ENCODE results near the gene SLC25A21.

Gene SLC25A21

DNA sequence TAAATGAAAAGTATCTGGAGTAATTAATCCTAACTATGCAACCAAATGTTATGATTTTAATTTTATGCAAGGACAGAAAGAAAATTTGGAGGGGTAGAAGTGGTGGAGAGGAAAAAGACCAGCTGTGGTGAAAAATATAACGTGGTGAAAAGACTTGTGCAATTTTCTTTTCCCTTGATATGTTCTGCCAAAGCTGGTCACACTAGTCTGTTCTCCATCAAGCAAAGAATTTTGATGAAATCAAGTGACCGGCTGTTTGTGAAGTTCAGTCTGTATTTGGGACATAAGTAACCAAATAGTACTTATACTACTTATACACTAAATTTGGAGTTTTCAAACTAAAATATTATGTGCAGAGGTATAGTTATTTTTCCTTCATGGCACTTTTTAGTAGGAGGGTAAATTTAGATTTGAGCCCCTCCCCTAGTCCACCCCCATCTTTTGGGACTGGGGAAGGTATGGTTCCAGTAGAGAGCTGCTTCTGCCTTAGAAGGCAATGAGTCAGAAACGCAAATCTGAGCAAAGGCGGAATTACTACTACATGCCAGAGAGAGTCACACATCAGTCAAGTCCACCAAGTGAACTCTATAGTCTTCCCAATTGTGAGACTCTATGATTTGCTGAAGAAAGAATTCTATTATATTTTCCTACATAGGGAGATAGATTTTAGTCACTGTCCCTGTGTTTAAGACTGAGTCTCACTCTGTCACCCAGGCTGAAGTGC is 229.7 kb downstream of the SLC25A21 start:
- Histone ChIP-seq H3K4me1 (ENCODE audit: insufficient read depth, low read length) (no peaks in the 10 kb centered on the region), H3K9me3 (ENCODE audit: control insufficient read depth, insufficient read depth, low read length) (no peaks in the 10 kb centered on the region), H3K36me3 (ENCODE audit: insufficient read depth, low read length) (no peaks in the 10 kb centered on the region), H3K9ac (ENCODE audit: low read depth, low read length) (no peak overlapping the region)

DNA sequence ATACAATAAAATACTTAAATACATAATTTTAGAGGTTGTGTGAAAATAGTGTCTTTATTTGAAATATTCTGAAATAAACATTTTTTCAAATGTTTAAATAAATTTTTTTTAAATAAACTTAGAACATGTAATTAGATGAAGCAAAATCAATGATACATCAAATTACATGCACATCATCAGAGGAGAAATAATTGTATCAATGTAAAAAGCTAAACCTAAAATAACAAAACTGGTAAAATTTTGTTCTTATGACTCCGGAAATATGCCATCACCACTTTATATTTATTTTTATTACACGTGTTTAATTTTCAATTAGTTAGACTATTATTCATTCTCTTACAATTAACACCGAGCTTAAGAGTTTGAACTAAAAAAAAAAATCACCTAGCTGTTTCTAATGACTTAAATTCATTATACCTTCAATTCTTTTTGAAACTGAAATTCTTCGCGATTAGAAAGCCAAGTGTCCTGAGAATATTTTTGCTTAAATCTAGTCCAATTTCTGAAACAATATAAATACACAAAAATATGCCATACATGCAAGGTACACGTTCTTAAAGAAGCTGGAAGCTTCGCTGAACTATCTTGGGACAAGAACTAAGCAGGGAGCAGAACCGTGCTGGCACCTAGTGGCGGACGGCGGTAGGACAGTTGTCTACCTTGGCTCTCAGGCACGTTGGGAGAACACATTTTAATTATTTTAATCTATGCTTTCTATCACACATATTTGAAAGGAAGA is 230.5 kb downstream of the SLC25A21 start:
- no peaks in the 10 kb centered on the region for H3K36me3 ChIP-seq (ENCODE audit: insufficient read depth, low read length)

DNA sequence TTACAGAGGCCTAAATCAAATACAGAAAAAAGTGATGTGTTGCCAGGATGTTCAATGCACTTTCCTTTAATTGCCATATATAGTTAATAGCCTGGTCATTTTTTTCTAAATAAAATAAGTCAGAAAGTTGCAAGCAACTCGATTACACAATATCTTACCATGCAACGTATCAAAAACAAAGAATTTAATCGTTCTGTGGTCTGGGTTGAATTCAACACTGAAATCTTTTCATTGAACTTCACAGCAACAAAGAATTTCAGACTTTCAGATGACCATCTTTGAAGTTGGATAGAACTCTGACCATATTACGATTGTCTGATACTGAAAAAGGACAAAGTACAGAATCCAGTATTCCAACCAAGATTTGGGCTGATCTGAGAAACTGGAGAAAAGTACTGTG is 231.9 kb downstream of the SLC25A21 start:
- H3K9ac ChIP-seq (ENCODE audit: low read depth, low read length) = no peak overlapping the region
- H3K36me3 ChIP-seq (ENCODE audit: insufficient read depth, low read length) = no peaks in the 10 kb centered on the region
- no peaks in the 10 kb centered on the region for H3K9me3 ChIP-seq (ENCODE audit: control insufficient read depth, insufficient read depth, low read length)
- H3K4me1 ChIP-seq (ENCODE audit: insufficient read depth, low read length) = no peaks in the 10 kb centered on the region

More for the DNA sequence above, 230.5 kb downstream of the SLC25A21 start:
- Histone ChIP-seq H3K9me3 (ENCODE audit: control insufficient read depth, insufficient read depth, low read length) (no peaks in the 10 kb centered on the region), H3K9ac (ENCODE audit: low read depth, low read length) (no peak overlapping the region), H3K4me1 (ENCODE audit: insufficient read depth, low read length) (no peaks in the 10 kb centered on the region)

DNA sequence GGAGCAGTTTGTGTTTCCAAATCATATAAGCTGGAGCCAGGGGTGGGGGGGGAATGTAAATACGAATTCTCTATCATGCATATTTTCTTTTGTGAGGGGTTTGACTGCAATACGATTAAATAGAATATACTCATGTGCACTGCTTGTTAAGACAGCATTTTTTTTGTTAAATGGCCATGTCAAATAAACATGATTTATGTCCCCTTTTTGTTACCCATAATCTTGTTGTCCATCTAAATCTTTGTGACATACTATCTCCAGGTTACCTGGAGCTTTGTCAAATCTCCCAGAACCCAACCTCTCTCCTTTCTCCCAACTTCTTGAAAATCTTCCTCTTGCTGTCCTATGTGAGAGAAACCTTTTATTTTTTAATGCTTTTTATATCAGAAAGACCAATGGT is 233.1 kb downstream of the SLC25A21 start:
- H3K36me3 ChIP-seq (ENCODE audit: insufficient read depth, low read length) = no peaks in the 10 kb centered on the region
- H3K9ac ChIP-seq (ENCODE audit: low read depth, low read length) = no peak overlapping the region
- no peaks in the 10 kb centered on the region for H3K4me1 ChIP-seq (ENCODE audit: insufficient read depth, low read length)
- H3K9me3 ChIP-seq (ENCODE audit: control insufficient read depth, insufficient read depth, low read length) = no peaks in the 10 kb centered on the region

DNA sequence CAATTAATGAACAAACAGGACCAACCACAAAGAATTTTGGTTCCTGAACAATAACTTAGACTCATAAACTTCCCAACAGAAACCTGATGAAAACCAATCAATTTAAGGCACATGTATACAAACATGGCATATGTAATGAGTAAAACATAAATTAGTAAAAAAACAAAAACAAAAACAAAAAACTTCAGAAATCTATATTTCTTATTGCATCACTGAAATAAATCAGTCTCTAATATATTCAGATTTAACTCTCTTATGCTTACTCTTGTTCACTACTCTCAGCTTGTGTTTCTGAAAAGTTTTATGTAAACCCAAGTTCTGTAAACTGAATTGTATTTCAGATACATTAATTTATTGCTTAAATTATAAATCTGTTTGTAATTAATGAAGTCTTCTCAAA is 233.7 kb downstream of the SLC25A21 start:
- H3K36me3 ChIP-seq (ENCODE audit: insufficient read depth, low read length) = no peaks in the 10 kb centered on the region
- no peak overlapping the region for H3K9ac ChIP-seq (ENCODE audit: low read depth, low read length)
- H3K9me3 ChIP-seq (ENCODE audit: control insufficient read depth, insufficient read depth, low read length) = no peaks in the 10 kb centered on the region
- no peaks in the 10 kb centered on the region for H3K4me1 ChIP-seq (ENCODE audit: insufficient read depth, low read length)

DNA sequence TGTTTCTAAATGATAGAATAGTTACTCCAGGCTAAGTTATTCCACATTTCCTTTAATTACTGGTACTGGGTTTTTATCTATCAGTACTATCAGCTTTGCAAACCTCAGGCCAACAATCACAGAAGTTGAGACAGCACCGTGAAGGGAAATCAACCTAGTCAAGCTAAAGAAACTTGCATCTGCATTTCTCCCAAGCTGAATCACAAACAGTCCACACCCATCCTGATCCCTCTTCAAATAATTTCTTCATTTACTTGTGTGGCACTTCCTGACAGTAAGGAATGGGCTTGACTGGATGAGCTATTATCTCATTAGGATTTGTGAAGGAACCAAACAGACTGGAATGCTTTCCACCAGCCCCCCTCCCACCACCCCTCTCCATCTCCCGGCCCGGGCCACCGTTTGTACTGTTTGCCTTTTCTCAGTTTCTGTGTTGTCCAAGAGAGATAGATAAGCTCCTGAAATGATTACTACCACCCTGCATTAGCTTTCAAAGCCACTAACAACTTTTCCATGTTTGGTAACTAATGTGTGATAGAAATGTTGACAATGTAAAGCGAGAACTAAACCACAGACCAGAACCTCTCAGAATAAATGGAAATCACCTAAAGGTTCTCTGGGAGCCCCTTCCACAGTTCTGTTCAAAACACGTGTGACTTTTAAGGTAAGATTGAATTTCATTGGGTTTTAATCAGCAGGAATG is 236.3 kb downstream of the SLC25A21 start:
- H3K9ac ChIP-seq (ENCODE audit: low read depth, low read length) = no peak overlapping the region
- H3K4me1 ChIP-seq (ENCODE audit: insufficient read depth, low read length) = peaks cover 3% of the 10 kb centered on the region; the same call in 1 of the 2 replicates
- H3K9me3 ChIP-seq (ENCODE audit: control insufficient read depth, insufficient read depth, low read length) = no peaks in the 10 kb centered on the region
- no peaks in the 10 kb centered on the region for H3K36me3 ChIP-seq (ENCODE audit: insufficient read depth, low read length)

DNA sequence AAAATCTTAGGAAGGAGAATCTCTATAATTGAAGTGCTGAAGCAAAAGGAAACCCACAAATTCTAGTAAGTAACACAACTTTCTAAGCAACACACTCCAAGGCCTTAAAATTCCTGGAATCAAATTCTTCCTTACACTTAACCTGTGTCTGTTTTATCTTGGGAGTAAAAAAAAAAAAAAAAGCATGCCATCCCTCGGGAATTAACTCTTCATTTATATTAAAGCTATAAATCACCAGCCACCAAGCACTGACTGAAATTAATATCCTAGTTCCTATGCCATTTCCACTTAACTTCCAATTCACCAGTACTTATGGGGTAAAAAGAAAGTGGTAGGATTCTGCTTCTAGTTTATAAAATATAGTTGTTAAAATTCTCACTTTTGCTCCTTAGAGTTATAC is 238.1 kb downstream of the SLC25A21 start:
- no peak overlapping the region for H3K9ac ChIP-seq (ENCODE audit: low read depth, low read length)
- H3K9me3 ChIP-seq (ENCODE audit: control insufficient read depth, insufficient read depth, low read length) = no peaks in the 10 kb centered on the region
- peaks cover 3% of the 10 kb centered on the region; the same call in 1 of the 2 replicates for H3K4me1 ChIP-seq (ENCODE audit: insufficient read depth, low read length)
- H3K36me3 ChIP-seq (ENCODE audit: insufficient read depth, low read length) = no peaks in the 10 kb centered on the region

DNA sequence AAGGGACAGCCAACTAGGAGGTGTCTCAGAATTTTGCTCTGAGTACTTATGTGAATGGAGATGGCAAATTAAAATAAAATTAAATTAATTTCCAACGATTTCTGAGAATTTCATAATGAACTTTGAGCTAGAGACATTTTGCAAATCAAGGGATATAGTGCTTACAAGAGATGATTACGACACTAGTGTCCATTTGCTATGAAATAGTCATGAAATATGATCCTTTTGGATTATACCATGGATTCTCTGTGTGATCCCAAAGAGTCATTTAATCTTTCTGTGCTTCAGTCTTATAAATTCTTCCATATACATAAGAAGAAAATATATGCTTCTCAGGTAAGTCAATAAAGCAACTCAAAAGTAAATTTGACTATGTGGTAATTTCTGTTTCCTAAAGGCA is 240.6 kb downstream of the SLC25A21 start:
- H3K4me1 ChIP-seq (ENCODE audit: insufficient read depth, low read length) = peaks cover 3% of the 10 kb centered on the region; the same call in 1 of the 2 replicates

DNA sequence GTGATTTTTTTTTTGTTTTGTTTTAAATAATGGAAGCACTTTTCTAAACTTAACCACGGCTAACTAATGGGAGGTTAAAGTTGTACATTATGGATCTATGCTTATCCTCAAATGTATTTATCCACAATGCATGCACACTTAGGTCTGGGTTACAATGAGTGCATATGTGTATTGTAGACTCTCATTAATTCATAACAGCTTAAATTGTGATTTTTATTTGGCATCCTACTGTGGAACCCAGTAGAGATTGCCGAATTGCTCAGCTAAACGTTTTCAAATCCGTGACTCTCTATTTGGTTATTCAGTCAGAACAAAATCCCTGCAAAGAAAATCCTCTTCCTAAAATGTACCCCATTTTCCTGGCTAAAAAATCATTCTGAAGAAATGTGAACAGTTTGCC is 244.0 kb downstream of the SLC25A21 start:
- Histone ChIP-seq H3K9me3 (ENCODE audit: control insufficient read depth, insufficient read depth, low read length) (no peaks in the 10 kb centered on the region), H3K4me1 (ENCODE audit: insufficient read depth, low read length) (peaks cover 3% of the 10 kb centered on the region; the same call in 1 of the 2 replicates), H3K9ac (ENCODE audit: low read depth, low read length) (no peak overlapping the region), H3K36me3 (ENCODE audit: insufficient read depth, low read length) (no peaks in the 10 kb centered on the region)

More for the DNA sequence above, 240.6 kb downstream of the SLC25A21 start:
- Histone ChIP-seq H3K36me3 (ENCODE audit: insufficient read depth, low read length) (no peaks in the 10 kb centered on the region), H3K9me3 (ENCODE audit: control insufficient read depth, insufficient read depth, low read length) (no peaks in the 10 kb centered on the region), H3K9ac (ENCODE audit: low read depth, low read length) (no peak overlapping the region)

DNA sequence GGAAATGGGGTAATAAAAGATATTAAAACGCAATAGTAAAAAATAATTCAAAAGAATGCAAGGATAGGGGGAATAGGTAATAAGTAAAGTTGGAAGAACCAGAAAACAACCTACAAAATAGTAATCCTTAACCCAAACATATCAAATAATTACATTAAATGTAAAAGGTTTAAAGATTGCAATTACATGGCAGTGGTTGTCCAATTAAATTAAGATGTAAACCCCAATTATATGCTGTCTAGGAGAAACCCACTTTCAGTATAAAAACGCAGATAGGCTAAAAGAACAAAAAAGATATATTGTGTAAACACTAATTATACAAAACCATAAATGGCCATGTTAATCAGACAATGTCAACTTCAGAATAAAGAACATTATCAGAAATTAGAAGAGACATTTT is 247.3 kb downstream of the SLC25A21 start:
- Histone ChIP-seq H3K36me3 (ENCODE audit: insufficient read depth, low read length) (no peaks in the 10 kb centered on the region), H3K9me3 (ENCODE audit: control insufficient read depth, insufficient read depth, low read length) (no peaks in the 10 kb centered on the region), H3K4me1 (ENCODE audit: insufficient read depth, low read length) (no peaks in the 10 kb centered on the region), H3K9ac (ENCODE audit: low read depth, low read length) (no peak overlapping the region)

DNA sequence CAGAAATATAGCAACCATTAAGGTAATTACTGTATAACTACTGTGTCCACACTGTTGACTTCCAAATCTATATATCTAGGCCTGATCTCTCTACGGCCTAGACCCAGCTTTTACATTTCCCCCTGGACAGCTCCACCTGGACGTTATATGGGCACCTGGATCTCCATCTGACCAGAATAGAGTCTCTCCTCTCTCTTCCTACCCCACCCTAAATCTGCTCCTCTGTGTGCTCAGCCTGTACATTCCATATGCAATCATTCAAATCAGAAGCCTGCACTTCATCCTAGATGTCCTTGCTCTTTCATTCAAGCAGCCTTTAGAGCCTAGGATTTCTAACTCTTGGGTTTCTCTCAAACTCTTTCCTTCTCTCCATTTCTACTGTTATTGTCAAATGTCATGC is 255.7 kb downstream of the SLC25A21 start:
- Histone ChIP-seq H3K4me1 (ENCODE audit: insufficient read depth, low read length) (no peaks in the 10 kb centered on the region), H3K9me3 (ENCODE audit: control insufficient read depth, insufficient read depth, low read length) (no peaks in the 10 kb centered on the region), H3K36me3 (ENCODE audit: insufficient read depth, low read length) (no peaks in the 10 kb centered on the region), H3K9ac (ENCODE audit: low read depth, low read length) (no peak overlapping the region)

DNA sequence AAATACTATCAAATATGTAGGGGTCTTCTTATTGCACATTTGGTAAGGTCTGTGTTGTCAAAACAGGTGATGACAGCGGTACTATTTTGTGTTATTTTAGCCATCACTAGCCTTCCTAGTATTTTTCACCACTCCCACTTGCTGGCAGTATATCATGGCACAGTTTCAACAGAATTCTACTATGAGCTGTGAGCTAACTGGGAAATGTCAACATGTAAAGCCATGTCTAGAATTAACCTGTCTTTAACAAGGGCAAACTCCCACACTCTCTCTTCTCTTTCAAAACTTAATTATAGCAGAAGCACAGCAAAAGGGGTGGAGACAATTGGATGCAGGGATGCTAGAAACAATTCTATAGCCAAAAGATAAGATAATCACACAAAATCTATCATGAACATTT is 257.3 kb downstream of the SLC25A21 start:
- H3K9me3 ChIP-seq (ENCODE audit: control insufficient read depth, insufficient read depth, low read length) = no peaks in the 10 kb centered on the region
- no peaks in the 10 kb centered on the region for H3K36me3 ChIP-seq (ENCODE audit: insufficient read depth, low read length)
- H3K4me1 ChIP-seq (ENCODE audit: insufficient read depth, low read length) = no peaks in the 10 kb centered on the region
- no peak overlapping the region for H3K9ac ChIP-seq (ENCODE audit: low read depth, low read length)

DNA sequence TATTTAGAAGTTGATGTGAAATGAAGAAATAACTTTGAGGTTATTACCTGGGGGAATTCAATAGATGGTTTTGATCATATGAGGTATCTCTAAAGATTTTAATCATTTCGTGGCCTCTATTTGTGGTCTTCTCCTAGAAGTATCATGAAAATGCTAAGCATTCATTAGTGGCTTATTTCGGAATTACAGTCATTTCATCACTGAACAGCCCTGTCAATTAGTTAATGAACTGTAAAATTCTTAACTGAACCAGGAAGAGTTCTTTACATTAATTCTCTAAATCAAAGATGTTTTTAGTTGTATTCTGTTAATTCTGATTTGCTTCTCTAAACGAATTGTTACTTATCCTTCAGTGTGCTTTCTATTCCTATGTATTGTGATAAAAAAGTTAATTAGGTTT is 261.8 kb downstream of the SLC25A21 start:
- Histone ChIP-seq H3K36me3 (ENCODE audit: insufficient read depth, low read length) (no peaks in the 10 kb centered on the region), H3K9me3 (ENCODE audit: control insufficient read depth, insufficient read depth, low read length) (no peaks in the 10 kb centered on the region), H3K9ac (ENCODE audit: low read depth, low read length) (no peak overlapping the region), H3K4me1 (ENCODE audit: insufficient read depth, low read length) (no peaks in the 10 kb centered on the region)

DNA sequence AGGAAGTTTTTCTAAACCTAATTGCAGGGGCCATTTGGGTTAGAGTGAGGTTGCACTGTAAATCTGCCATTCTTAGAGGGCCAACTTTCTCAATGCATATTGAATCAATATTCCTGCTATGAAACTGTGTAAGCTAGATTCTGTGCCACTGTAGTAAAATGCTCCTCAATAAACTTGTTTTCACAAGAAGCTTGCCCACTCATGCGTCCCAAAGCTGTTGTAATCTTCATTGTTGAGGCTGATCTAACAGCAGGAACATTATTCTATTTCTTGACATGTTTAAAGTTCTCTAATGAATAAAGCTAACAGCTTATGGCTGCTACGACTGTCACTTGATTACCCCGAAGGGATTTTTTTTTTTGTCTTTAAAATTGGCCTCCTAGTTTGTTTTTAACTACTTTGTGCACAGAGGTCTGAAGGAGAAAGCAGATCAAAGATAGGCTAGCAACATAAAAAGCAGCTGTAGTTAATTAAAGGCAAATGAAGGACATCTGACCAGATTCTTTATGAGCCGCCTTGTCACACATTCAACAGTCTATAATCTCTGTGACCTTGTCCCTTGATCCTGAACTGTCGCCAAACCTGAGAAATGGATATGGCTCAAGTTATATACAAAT is 267.0 kb downstream of the SLC25A21 start:
- Histone ChIP-seq H3K9me3 (ENCODE audit: control insufficient read depth, insufficient read depth, low read length) (no peaks in the 10 kb centered on the region), H3K9ac (ENCODE audit: low read depth, low read length) (no peak overlapping the region), H3K4me1 (ENCODE audit: insufficient read depth, low read length) (no peaks in the 10 kb centered on the region), H3K36me3 (ENCODE audit: insufficient read depth, low read length) (no peaks in the 10 kb centered on the region)

Data from ES-I3 (cell line).